ENCODE results near the gene NATD1.

Gene NATD1

GRCh38 chr17:21191698-21192097, 61.5 kb downstream of the NATD1 start:
- DNase-seq (ENCODE audit: low read depth): no peak

GRCh38 chr17:21190078-21190477, 63.1 kb downstream of the NATD1 start:
- DNase-seq (ENCODE audit: low read depth): no peak

GRCh38 chr17:21189361-21189760, 63.8 kb downstream of the NATD1 start:
- no peak for DNase-seq (ENCODE audit: low read depth)

All from amniotic epithelial cell (primary cell).